GM13976 (cell line): ENCODE results near the gene IQGAP2.

ENCODE experiments used
- DNase-seq: peaks from one replicate; pipeline ENCODE4 v3.0.0; 2012; ENCODE audit warnings: low spot score
- CTCF ChIP-seq: IDR thresholded peaks from 2 replicates; pipeline ENCODE4 v1.5.1; 2012; ENCODE audit warnings: borderline replicate concordance, mild to moderate bottlenecking; ENCODE audit not compliant: insufficient read depth; ENCODE audit errors: extremely low read depth, missing control alignments, control extremely low read depth
- in situ Hi-C: fragments of 300-500 bp; cut with MboI; formaldehyde crosslinking; loops from one replicate; pipeline ENCODE4 v1.12.0; 2022; ENCODE audit warnings: low sequenced_read_pairs, mixed read lengths, inconsistent platforms; ENCODE audit not compliant: unreplicated experiment

IQGAP2 gene

DNA sequence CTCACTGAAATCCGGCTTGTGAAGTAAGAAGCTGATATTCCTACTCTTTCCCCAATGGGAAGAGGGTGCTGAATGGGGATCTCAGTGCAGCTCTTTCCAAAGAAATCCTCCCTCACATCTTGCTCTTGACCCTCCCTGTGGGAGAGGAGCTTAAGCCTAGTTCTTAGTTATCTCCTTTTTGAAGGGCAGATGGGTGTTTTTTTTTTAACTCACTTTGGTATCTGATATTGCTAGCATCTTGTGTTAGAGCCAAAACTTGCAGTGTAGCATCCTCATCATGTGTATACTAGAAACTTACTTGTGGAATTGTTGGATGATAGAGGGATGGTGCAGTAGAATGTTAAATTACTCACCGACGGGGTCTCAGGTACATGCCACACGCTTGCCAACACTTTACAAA lies 129.9 kb downstream of the IQGAP2 start:
- in situ Hi-C loops = no loop called here
- no peak for TF ChIP-seq CTCF
- no peak for DNase-seq

GRCh38 chr5:76535577-76535976 lies 132.5 kb downstream of the IQGAP2 start:
- DNase-seq = no peak
- in situ Hi-C loops = no loop called here
- TF ChIP-seq CTCF = no peak

DNA sequence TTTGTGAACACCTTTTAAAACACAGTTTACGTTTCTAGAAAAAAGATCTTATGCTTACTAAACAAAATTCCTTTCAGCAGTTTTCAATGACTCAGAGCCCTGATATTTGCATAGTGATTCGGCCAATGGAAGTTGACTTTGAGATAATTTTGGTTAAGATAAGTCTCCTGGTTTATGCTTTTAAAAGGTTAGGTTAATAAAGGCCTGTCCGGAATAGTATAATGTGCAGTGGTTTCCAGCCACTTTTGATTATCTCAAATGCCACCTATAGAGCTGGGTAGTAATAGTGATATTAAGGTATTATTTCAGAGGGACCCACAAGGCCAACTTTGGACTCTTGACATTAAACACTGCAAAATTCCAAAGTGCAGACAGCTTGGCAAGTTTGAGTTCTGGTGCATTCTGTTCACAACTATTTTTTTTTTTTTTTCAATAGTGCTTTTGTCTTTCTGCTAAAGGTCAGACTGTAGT lies 134.0 kb downstream of the IQGAP2 start:
- no peak for DNase-seq
- in situ Hi-C loops = no loop called here
- TF ChIP-seq CTCF = no peak

- no peak for DNase-seq
- TF ChIP-seq CTCF = no peak
- in situ Hi-C loops = loop anchor here (10.0 kb wide), 1 partner anchor 137 kb away; the partner anchor contains the start of gene IQGAP2
These were observed 139.2 kb downstream of the IQGAP2 start for GRCh38 chr5:76542241-76542640.

GRCh38 chr5:76542887-76543690 lies 140.0 kb downstream of the IQGAP2 start:
- DNase-seq = no peak
- in situ Hi-C loops = loop anchor here (10.0 kb wide), 1 partner anchor 138 kb away; the partner anchor contains the start of gene IQGAP2
- TF ChIP-seq CTCF = no peak

DNA sequence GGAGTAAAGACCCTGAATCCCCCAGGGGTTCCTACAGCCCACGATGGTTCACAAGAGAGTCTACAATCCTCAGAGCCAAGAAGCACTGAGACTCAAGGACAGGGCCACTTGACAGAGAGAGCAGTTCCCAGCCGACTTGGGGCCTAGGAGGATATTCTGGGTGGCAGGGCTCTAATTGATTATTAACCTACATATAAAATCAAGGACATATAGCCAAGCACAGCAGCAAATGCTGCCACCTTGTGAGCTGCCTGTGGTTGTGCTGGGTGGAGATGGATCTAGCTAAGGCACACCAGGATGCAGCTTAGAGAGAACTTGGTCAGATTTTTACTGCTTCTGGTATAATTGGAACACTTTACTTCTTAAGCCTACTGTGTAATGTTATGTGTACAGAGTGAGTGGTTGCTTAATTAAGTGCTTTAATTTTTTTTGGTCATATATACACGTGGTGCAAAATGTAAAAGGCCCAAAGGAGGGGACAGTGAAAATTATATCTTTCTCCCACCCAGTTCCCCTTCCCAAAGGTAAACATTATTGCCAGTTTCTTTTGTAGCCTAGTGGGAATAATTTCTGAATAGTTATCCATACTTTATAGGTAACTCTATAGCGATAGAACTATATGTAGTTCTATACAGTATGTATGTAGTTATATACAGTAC lies 141.3 kb downstream of the IQGAP2 start:
- in situ Hi-C loops = loop anchor here (10.0 kb wide), 1 partner anchor 140 kb away; the partner anchor contains the start of gene IQGAP2
- peak; percentile 60 for TF ChIP-seq CTCF
- DNase-seq = peak; percentile 34
